ENCODE measurements around the gene MAEA. TPM values are rescaled to one million over a fixed set of nuclear protein-coding genes. Genes with fewer than 3 reads are reported as not detected.
A peak's percentile ranks its signal among the peaks of the same experiment; 100 is the strongest.

Gene MAEA
- total RNA-seq, 1 donor from 2014 or later: 63.2 TPM

- intact Hi-C loops (cut with DNase I): no loop called here
- Histone ChIP-seq H3K27me3 (no peaks in the 10 kb centered on the region), H3K9me3 (peaks cover 9% of the 10 kb centered on the region), H3K36me3 (peaks cover 42% of the 10 kb centered on the region), H3K4me1 (no peaks in the 10 kb centered on the region), H3K4me3 (no peak overlapping the region), H3K27ac (no peak overlapping the region)
- TF ChIP-seq CTCF (IDR thresholded peaks at IDR 0.05): no peak
- ATAC-seq: peak; percentile 7
- peak; percentile 42 for DNase-seq
These were observed 96.0 kb downstream of the MAEA start for GRCh38 chr4:1385373-1386340.

Other genes starting within 250 kb of the MAEA start
- gene RNF212, start 176.3 kb upstream of the MAEA start, total RNA-seq: 6.9 TPM
- gene SPON2, start 117.3 kb upstream of the MAEA start, total RNA-seq: 43.9 TPM
- gene CTBP1, start 40.8 kb upstream of the MAEA start, total RNA-seq: 169 TPM
- gene UVSSA, start 57.3 kb downstream of the MAEA start, total RNA-seq: 28.3 TPM
- gene NKX1-1, start 116.6 kb downstream of the MAEA start, total RNA-seq: not detected

Measured in upper lobe of right lung (tissue), 1 donor.